Neuronal stem cell (in vitro differentiated cells): ENCODE results near the gene RAB26.

Source experiments
- DNase-seq: peaks from one replicate; pipeline ENCODE4 v3.0.0-alpha.2; 2013; ENCODE audit warnings: low spot score
- H2AFZ ChIP-seq: one replicate; pipeline ENCODE4 v1.6.1; 2013; ENCODE audit warnings: mild to moderate bottlenecking, low read length, inconsistent platforms
- H2AK5ac ChIP-seq: 2 replicates; pipeline ENCODE4 v1.6.1; 2013; ENCODE audit warnings: low read depth, mild to moderate bottlenecking, inconsistent platforms, low read length, moderate library complexity, mixed read lengths
- H2BK120ac ChIP-seq: 2 replicates; pipeline ENCODE4 v1.6.1; 2013; ENCODE audit warnings: low read depth, mild to moderate bottlenecking, inconsistent platforms, low read length, moderate library complexity, mixed read lengths
- H2BK12ac ChIP-seq: one replicate; pipeline ENCODE4 v1.6.1; 2013; ENCODE audit warnings: low read length, inconsistent platforms
- H2BK15ac ChIP-seq: 2 replicates; pipeline ENCODE4 v1.6.1; 2013; ENCODE audit warnings: mild to moderate bottlenecking, low read length, inconsistent platforms, mixed read lengths
- H2BK5ac ChIP-seq: one replicate; pipeline ENCODE4 v1.6.1; 2013; ENCODE audit warnings: inconsistent platforms, mild to moderate bottlenecking, low read length, moderate library complexity
- H3K14ac ChIP-seq: one replicate; pipeline ENCODE4 v1.6.1; 2013; ENCODE audit warnings: low read length, inconsistent platforms
- H3K18ac ChIP-seq: 2 replicates; pipeline ENCODE4 v1.6.1; 2013; ENCODE audit warnings: low read length, inconsistent platforms
- H3K23ac ChIP-seq: 2 replicates; pipeline ENCODE4 v1.6.1; 2013; ENCODE audit warnings: low read depth, mild to moderate bottlenecking, mixed read lengths, low read length, inconsistent platforms; ENCODE audit not compliant: poor library complexity
- H3K27ac ChIP-seq: replicated peaks from 3 replicates; pipeline ENCODE4 v1.5.1; 2013; ENCODE audit warnings: low read length, inconsistent platforms
- H3K27me3 ChIP-seq, 3 experiments: 2 replicates each; pipeline ENCODE4 v1.6.1; 2013; ENCODE audit warnings: low read length in 3 of 3, mild to moderate bottlenecking in 2 of 3, inconsistent platforms in 1 of 3, low read depth in 1 of 3, mixed read lengths in 1 of 3, moderate library complexity in 1 of 3; ENCODE audit not compliant: control insufficient read depth in 3 of 3, insufficient read depth in 3 of 3
- H3K36me3 ChIP-seq, 2 donors: replicated peaks in 1 of 2; 2 replicates each; pipeline ENCODE4 v1.6.1; 2013; ENCODE audit warnings: low read length in 2 of 2; ENCODE audit not compliant: control insufficient read depth in 2 of 2, insufficient read depth in 2 of 2
- H3K4ac ChIP-seq: 2 replicates; pipeline ENCODE4 v1.6.1; 2013; ENCODE audit warnings: inconsistent platforms, mild to moderate bottlenecking, low read length, moderate library complexity
- H3K4me1 ChIP-seq, 2 donors: 1 replicate in 1 of 2; 2 replicates in 1 of 2; pipeline ENCODE4 v1.6.1; 2013; ENCODE audit warnings: low read length in 2 of 2, low read depth in 1 of 2; ENCODE audit not compliant: control insufficient read depth in 2 of 2, insufficient read depth in 1 of 2
- H3K4me2 ChIP-seq: one replicate; pipeline ENCODE4 v1.6.1; 2013; ENCODE audit warnings: mild to moderate bottlenecking, low read length, inconsistent platforms; ENCODE audit not compliant: insufficient read depth, poor library complexity, severe bottlenecking
- H3K4me3 ChIP-seq, 2 donors: 2 replicates each; pipeline ENCODE4 v1.5.1; 2013; ENCODE audit warnings: low read length in 2 of 2, mild to moderate bottlenecking in 2 of 2, inconsistent platforms in 1 of 2, moderate library complexity in 1 of 2
- H3K79me1 ChIP-seq: one replicate; pipeline ENCODE4 v1.6.1; 2013; ENCODE audit warnings: low read depth, mild to moderate bottlenecking, inconsistent platforms, low read length, moderate library complexity
- H3K9ac ChIP-seq: one replicate; pipeline ENCODE4 v1.6.1; 2013; ENCODE audit warnings: mild to moderate bottlenecking, low read depth, low read length, inconsistent platforms; ENCODE audit not compliant: poor library complexity
- H3K9me3 ChIP-seq, 2 donors: replicated peaks in 1 of 2; 2 replicates each; pipeline versions ENCODE3 to v1.6.1; 2013; ENCODE audit warnings: low read length in 2 of 2, mild to moderate bottlenecking in 2 of 2, inconsistent platforms in 1 of 2, low read depth in 1 of 2, mixed read lengths in 1 of 2, moderate library complexity in 1 of 2; ENCODE audit not compliant: control insufficient read depth in 2 of 2, insufficient read depth in 1 of 2
- H4K8ac ChIP-seq: one replicate; pipeline ENCODE4 v1.6.1; 2013; ENCODE audit warnings: low read depth, mild to moderate bottlenecking, inconsistent platforms, low read length, moderate library complexity
- H4K91ac ChIP-seq: one replicate; pipeline ENCODE4 v1.6.1; 2013; ENCODE audit warnings: low read length, low read depth, mild to moderate bottlenecking, inconsistent platforms; ENCODE audit not compliant: poor library complexity
- WGBS, 2 donors: extraction: QIAGEN DNeasy Blood & Tissue Kit; methylation state at CpG; one replicate each; pipeline ENCODE4 v1.1.7; 2013; ENCODE audit warnings: missing lambda C conversion rate in 2 of 2, mixed read lengths in 1 of 2; ENCODE audit not compliant: insufficient read length in 2 of 2, insufficient replicate concordance in 1 of 2; ENCODE audit errors: extremely low coverage in 2 of 2; 5-methylcytosine and 5-hydroxymethylcytosine counted together

Gene RAB26

DNA sequence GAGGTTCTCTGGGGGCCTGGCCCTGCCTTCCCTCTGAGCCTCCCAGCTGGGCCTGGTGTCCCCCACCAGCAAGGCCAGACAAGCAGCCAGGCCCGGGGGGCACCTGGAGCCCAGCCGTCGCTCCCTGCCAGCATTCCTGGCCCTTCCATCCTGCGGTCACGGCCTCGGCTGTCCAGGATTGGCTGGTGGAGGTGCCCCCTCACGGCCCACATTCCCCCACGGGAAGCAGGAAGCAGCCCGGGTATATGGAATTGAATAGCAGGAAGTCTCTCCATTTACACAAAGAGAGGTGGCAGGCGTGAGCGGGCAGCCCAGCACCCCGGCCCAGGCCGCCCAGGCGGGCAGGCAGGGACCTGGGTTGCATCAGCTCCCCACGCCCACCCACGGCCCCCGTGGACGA lies 21.7 kb downstream of the RAB26 start:
- no peaks in the 10 kb centered on the region for H3K4me1 ChIP-seq
- no peak overlapping the region for H3K18ac ChIP-seq
- H3K36me3 ChIP-seq: peaks cover 30 to 86% of the 10 kb centered on the region in 2 donors
- no peak overlapping the region for H3K9ac ChIP-seq
- H4K8ac ChIP-seq: no peak overlapping the region
- no peak overlapping the region for H3K4ac ChIP-seq
- no peak overlapping the region for H2AK5ac ChIP-seq
- no peak overlapping the region for H3K14ac ChIP-seq
- no peak for DNase-seq
- H3K9me3 ChIP-seq: no peaks in the 10 kb centered on the region
- no peak overlapping the region for H3K27ac ChIP-seq
- H3K4me3 ChIP-seq: no peak overlapping the region
- H4K91ac ChIP-seq: no peak overlapping the region
- no peaks in the 10 kb centered on the region for H3K27me3 ChIP-seq
- peak overlapping the region; percentile 93 for H2BK5ac ChIP-seq
- no peak overlapping the region for H2BK120ac ChIP-seq
- no peak overlapping the region for H2BK15ac ChIP-seq
- no peak overlapping the region for H2AFZ ChIP-seq
- no CpG with 5 or more reads among the region's 18 CpGs for WGBS, 2 donors
- no peak overlapping the region for H2BK12ac ChIP-seq
- H3K4me2 ChIP-seq: no peak overlapping the region
- peaks cover 13% of the 10 kb centered on the region for H3K79me1 ChIP-seq
- peak overlapping the region; percentile 31 for H3K23ac ChIP-seq

DNA sequence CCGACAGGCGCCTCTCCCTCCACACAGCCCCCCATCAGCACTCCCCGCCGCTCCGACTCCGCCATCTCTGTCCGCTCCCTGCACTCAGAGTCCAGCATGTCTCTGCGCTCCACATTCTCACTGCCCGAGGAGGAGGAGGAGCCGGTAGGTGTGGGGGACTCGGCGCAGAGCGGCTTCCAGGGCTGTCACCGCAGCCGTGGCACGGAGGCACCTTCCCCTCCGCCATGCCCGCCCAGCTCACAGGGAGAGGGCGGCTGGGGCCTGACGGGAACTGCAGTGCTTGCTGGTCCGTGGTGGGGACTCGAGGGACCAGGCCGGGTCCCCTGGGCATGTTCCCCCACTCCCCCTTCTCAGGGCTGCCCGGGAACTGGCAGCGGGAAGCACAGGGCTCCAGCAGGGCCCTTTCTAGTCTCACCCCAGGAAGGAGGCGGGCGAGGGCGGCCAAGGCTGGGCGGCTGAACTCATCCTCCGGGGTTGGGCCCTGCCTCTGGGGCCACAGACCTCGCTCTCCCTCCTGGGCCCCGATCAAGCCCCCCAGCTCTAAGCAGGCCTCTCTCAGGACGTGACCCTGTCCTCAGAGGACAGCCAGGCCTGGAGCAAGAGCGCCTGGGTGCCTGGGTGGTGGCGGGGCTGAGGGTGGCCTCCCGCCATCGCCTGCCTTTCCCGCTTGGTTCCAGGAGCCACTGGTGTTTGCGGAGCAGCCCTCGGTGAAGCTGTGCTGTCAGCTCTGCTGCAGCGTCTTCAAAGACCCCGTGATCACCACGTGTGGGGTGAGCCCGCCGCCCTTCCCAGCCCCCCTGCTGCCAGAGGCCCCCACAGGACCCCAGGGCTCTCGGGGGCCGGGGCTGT lies 22.4 kb downstream of the RAB26 start:
- Histone ChIP-seq H2BK12ac (no peak overlapping the region), H2BK120ac (no peak overlapping the region), H3K9ac (no peak overlapping the region), H4K91ac (no peak overlapping the region), H3K23ac (peak overlapping the region; percentile 44), H3K4me1 (no peaks in the 10 kb centered on the region), H3K27me3 (no peaks in the 10 kb centered on the region), H3K9me3 (no peaks in the 10 kb centered on the region), H4K8ac (no peak overlapping the region), H2AFZ (no peak overlapping the region), H2BK15ac (no peak overlapping the region), H3K18ac (no peak overlapping the region), H3K4me3 (no peak overlapping the region), H3K27ac (no peak overlapping the region), H3K36me3 (peaks cover 33 to 88% of the 10 kb centered on the region in 2 donors), H3K4me2 (no peak overlapping the region), H3K14ac (no peak overlapping the region), H2AK5ac (no peak overlapping the region), H3K79me1 (peaks cover 7% of the 10 kb centered on the region), H3K4ac (no peak overlapping the region), H2BK5ac (no peak overlapping the region)
- WGBS, 2 donors: no CpG with 5 or more reads among the region's 47 CpGs
- no peak for DNase-seq

DNA sequence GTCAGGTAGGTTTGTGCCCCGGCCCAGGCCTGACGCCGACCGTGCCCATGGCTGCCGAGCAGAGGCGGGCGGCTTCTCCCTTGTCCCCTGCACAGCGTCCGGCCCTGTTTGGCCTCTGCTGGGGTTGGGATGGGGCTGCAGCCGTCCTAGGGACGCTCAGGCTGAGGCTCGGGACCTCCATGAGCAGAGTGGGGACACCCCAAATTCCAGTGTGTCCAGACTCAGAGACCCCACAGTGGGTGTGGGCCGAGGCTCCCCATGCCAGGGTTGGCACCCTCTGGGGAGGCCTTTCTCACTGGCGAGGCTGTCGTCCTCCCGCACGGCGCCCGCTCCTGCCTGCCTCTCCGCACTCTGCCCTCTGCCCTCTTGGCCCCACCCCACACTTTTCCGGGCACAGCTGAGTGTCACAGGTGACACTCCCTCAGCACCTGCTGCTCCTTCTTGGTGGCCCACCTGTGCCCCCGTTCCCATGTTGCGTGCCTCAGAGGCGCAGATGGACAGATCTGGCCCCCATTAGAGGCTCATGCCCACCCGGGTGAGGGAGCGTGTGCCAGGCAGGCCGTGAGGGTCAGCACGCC lies 23.3 kb downstream of the RAB26 start:
- H3K9ac ChIP-seq: no peak overlapping the region
- no peak for DNase-seq
- no peaks in the 10 kb centered on the region for H3K9me3 ChIP-seq
- no peak overlapping the region for H2BK5ac ChIP-seq
- H2BK12ac ChIP-seq: no peak overlapping the region
- H3K18ac ChIP-seq: peak overlapping the region; percentile 48
- peaks cover 34 to 88% of the 10 kb centered on the region in 2 donors for H3K36me3 ChIP-seq
- no peak overlapping the region for H2BK15ac ChIP-seq
- no peak overlapping the region for H2BK120ac ChIP-seq
- no peak overlapping the region for H2AK5ac ChIP-seq
- H3K4ac ChIP-seq: no peak overlapping the region
- peak overlapping the region in 1 of 2 donors; percentile 35 for H3K4me3 ChIP-seq
- H3K4me2 ChIP-seq: no peak overlapping the region
- WGBS, 2 donors: no CpG with 5 or more reads among the region's 28 CpGs
- H3K4me1 ChIP-seq: no peaks in the 10 kb centered on the region
- H3K27ac ChIP-seq: no peak overlapping the region
- no peak overlapping the region for H3K23ac ChIP-seq
- no peak overlapping the region for H4K91ac ChIP-seq
- peak overlapping the region; percentile 82 for H4K8ac ChIP-seq
- no peak overlapping the region for H3K14ac ChIP-seq
- no peak overlapping the region for H2AFZ ChIP-seq
- H3K79me1 ChIP-seq: peaks cover 7% of the 10 kb centered on the region
- no peaks in the 10 kb centered on the region for H3K27me3 ChIP-seq

DNA sequence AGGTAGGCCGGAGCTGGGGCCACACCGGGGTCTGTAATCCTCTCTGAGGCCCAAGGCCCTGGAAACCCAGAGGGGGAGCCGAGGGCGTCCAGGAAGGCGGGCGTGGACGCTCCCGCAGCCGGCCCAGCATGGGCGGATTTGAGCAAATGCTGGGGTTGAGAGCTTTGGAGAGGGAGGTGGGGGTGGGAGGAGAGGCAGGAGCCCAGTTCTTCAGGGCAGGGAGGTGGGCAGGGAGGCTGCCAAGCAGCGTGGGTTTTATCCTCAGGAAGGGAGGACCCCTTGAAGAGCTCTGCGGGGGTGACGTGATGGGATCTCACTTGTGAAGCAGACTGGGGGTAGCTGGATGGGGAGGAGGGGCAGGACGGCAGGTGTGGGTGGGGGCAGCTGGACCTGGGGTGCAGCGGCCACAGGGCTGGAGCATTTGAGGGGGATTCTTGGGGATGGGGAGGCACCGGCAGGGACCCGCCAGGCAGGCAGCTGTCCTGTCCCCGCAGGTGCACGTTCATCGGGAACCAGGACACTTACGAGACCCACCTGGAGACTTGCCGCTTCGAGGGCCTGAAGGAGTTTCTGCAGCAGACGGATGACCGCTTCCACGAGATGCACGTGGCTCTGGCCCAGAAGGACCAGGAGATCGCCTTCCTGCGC lies 24.4 kb downstream of the RAB26 start:
- Histone ChIP-seq H3K14ac (no peak overlapping the region), H2BK12ac (no peak overlapping the region), H3K4me2 (no peak overlapping the region), H3K4ac (no peak overlapping the region), H4K8ac (no peak overlapping the region), H2AK5ac (no peak overlapping the region), H2BK5ac (no peak overlapping the region), H3K4me3 (no peak overlapping the region), H3K23ac (no peak overlapping the region), H2AFZ (no peak overlapping the region), H3K36me3 (peaks cover 31 to 89% of the 10 kb centered on the region in 2 donors), H3K18ac (no peak overlapping the region), H3K27ac (no peak overlapping the region), H3K9ac (no peak overlapping the region), H3K4me1 (no peaks in the 10 kb centered on the region), H4K91ac (no peak overlapping the region), H2BK120ac (no peak overlapping the region), H3K27me3 (no peaks in the 10 kb centered on the region), H3K9me3 (no peaks in the 10 kb centered on the region), H2BK15ac (no peak overlapping the region), H3K79me1 (peaks cover 7% of the 10 kb centered on the region)
- no peak for DNase-seq
- WGBS, 2 donors: no CpG with 5 or more reads among the region's 29 CpGs
